Activated naive CD8-positive, alpha-beta T cell (primary cell): Measurements from ENCODE around the gene ZNF521.

ENCODE experiments used
- H3K27ac Mint-ChIP-seq: one replicate; pipeline ENCODE4 v1.8.0; 2021; ENCODE audit warnings: mixed read lengths
- H3K27me3 Mint-ChIP-seq: one replicate; pipeline ENCODE4 v1.8.0; 2021; ENCODE audit warnings: mixed read lengths
- H3K36me3 Mint-ChIP-seq: one replicate; pipeline ENCODE4 v1.8.0; 2021; ENCODE audit warnings: mixed read lengths
- H3K4me1 Mint-ChIP-seq: one replicate; pipeline ENCODE4 v1.8.0; 2021; ENCODE audit warnings: low read depth, mixed read lengths
- H3K4me3 Mint-ChIP-seq: one replicate; pipeline ENCODE4 v1.8.0; 2021; ENCODE audit warnings: mild to moderate bottlenecking, mixed read lengths
- H3K9me3 Mint-ChIP-seq: one replicate; pipeline ENCODE4 v1.8.0; 2021; ENCODE audit warnings: low read depth, mixed read lengths

The ZNF521 gene

GRCh38 chr18:25075331-25075730 lies 276.6 kb downstream of the ZNF521 start:
- Mint-ChIP-seq H3K27ac (no peak overlapping the region), H3K27me3 (no peaks in the 10 kb centered on the region), H3K4me3 (no peak overlapping the region), H3K9me3 (no peaks in the 10 kb centered on the region), H3K36me3 (no peaks in the 10 kb centered on the region), H3K4me1 (no peaks in the 10 kb centered on the region)

GRCh38 chr18:25074925-25075324 lies 277.0 kb downstream of the ZNF521 start:
- H3K27me3 Mint-ChIP-seq: no peaks in the 10 kb centered on the region

GRCh38 chr18:25072205-25072604 lies 279.8 kb downstream of the ZNF521 start:
- Mint-ChIP-seq H3K36me3 (no peaks in the 10 kb centered on the region), H3K27ac (no peak overlapping the region), H3K27me3 (no peaks in the 10 kb centered on the region), H3K4me1 (no peaks in the 10 kb centered on the region), H3K9me3 (no peaks in the 10 kb centered on the region), H3K4me3 (no peak overlapping the region)

More at GRCh38 chr18:25074925-25075324, 277.0 kb downstream of the ZNF521 start:
- no peak overlapping the region for H3K4me3 Mint-ChIP-seq
- H3K27ac Mint-ChIP-seq: no peak overlapping the region
- no peaks in the 10 kb centered on the region for H3K9me3 Mint-ChIP-seq
- H3K36me3 Mint-ChIP-seq: no peaks in the 10 kb centered on the region
- H3K4me1 Mint-ChIP-seq: no peaks in the 10 kb centered on the region

- Mint-ChIP-seq H3K27ac (no peak overlapping the region), H3K27me3 (no peaks in the 10 kb centered on the region), H3K4me3 (no peak overlapping the region), H3K4me1 (no peaks in the 10 kb centered on the region), H3K36me3 (no peaks in the 10 kb centered on the region), H3K9me3 (no peaks in the 10 kb centered on the region)
Observed at GRCh38 chr18:25067275-25068025, 284.5 kb downstream of the ZNF521 start.

- no peak overlapping the region for H3K27ac Mint-ChIP-seq
- no peaks in the 10 kb centered on the region for H3K36me3 Mint-ChIP-seq
- no peaks in the 10 kb centered on the region for H3K4me1 Mint-ChIP-seq
- no peak overlapping the region for H3K4me3 Mint-ChIP-seq
- H3K9me3 Mint-ChIP-seq: no peaks in the 10 kb centered on the region
- H3K27me3 Mint-ChIP-seq: no peaks in the 10 kb centered on the region
Observed at GRCh38 chr18:25066516-25066915, 285.4 kb downstream of the ZNF521 start.

- no peak overlapping the region for H3K27ac Mint-ChIP-seq
- no peaks in the 10 kb centered on the region for H3K9me3 Mint-ChIP-seq
- no peaks in the 10 kb centered on the region for H3K27me3 Mint-ChIP-seq
- H3K4me3 Mint-ChIP-seq: no peak overlapping the region
- no peaks in the 10 kb centered on the region for H3K4me1 Mint-ChIP-seq
- no peaks in the 10 kb centered on the region for H3K36me3 Mint-ChIP-seq
Observed at GRCh38 chr18:25062720-25063119, 289.2 kb downstream of the ZNF521 start.

- H3K4me3 Mint-ChIP-seq: no peak overlapping the region
- H3K27me3 Mint-ChIP-seq: no peaks in the 10 kb centered on the region
- H3K4me1 Mint-ChIP-seq: no peaks in the 10 kb centered on the region
- H3K9me3 Mint-ChIP-seq: no peaks in the 10 kb centered on the region
- no peak overlapping the region for H3K27ac Mint-ChIP-seq
- no peaks in the 10 kb centered on the region for H3K36me3 Mint-ChIP-seq
Observed at GRCh38 chr18:25061395-25061794, 290.6 kb downstream of the ZNF521 start.

- Mint-ChIP-seq H3K9me3 (no peaks in the 10 kb centered on the region), H3K27ac (no peak overlapping the region), H3K27me3 (no peaks in the 10 kb centered on the region), H3K36me3 (no peaks in the 10 kb centered on the region), H3K4me3 (no peak overlapping the region), H3K4me1 (no peaks in the 10 kb centered on the region)
Observed at GRCh38 chr18:25058521-25058920, 293.4 kb downstream of the ZNF521 start.

- no peaks in the 10 kb centered on the region for H3K27me3 Mint-ChIP-seq
- no peaks in the 10 kb centered on the region for H3K9me3 Mint-ChIP-seq
- no peaks in the 10 kb centered on the region for H3K36me3 Mint-ChIP-seq
- no peaks in the 10 kb centered on the region for H3K4me1 Mint-ChIP-seq
- no peak overlapping the region for H3K27ac Mint-ChIP-seq
- H3K4me3 Mint-ChIP-seq: no peak overlapping the region
Observed at GRCh38 chr18:25057491-25058050, 294.4 kb downstream of the ZNF521 start.

GRCh38 chr18:25056429-25056828 lies 295.5 kb downstream of the ZNF521 start:
- Mint-ChIP-seq H3K36me3 (no peaks in the 10 kb centered on the region), H3K27ac (no peak overlapping the region), H3K4me3 (no peak overlapping the region), H3K4me1 (no peaks in the 10 kb centered on the region), H3K9me3 (no peaks in the 10 kb centered on the region), H3K27me3 (no peaks in the 10 kb centered on the region)

- Mint-ChIP-seq H3K36me3 (no peaks in the 10 kb centered on the region), H3K27ac (no peak overlapping the region), H3K9me3 (no peaks in the 10 kb centered on the region), H3K4me3 (no peak overlapping the region), H3K4me1 (no peaks in the 10 kb centered on the region), H3K27me3 (no peaks in the 10 kb centered on the region)
Observed at GRCh38 chr18:25055076-25055475, 296.9 kb downstream of the ZNF521 start.

- H3K4me3 Mint-ChIP-seq: no peak overlapping the region
- H3K27ac Mint-ChIP-seq: no peak overlapping the region
- no peaks in the 10 kb centered on the region for H3K36me3 Mint-ChIP-seq
- no peaks in the 10 kb centered on the region for H3K27me3 Mint-ChIP-seq
- no peaks in the 10 kb centered on the region for H3K4me1 Mint-ChIP-seq
- H3K9me3 Mint-ChIP-seq: no peaks in the 10 kb centered on the region
Observed at GRCh38 chr18:25053466-25053865, 298.5 kb downstream of the ZNF521 start.

- no peaks in the 10 kb centered on the region for H3K27me3 Mint-ChIP-seq
- H3K9me3 Mint-ChIP-seq: no peaks in the 10 kb centered on the region
- no peak overlapping the region for H3K4me3 Mint-ChIP-seq
- no peaks in the 10 kb centered on the region for H3K4me1 Mint-ChIP-seq
- no peaks in the 10 kb centered on the region for H3K36me3 Mint-ChIP-seq
- no peak overlapping the region for H3K27ac Mint-ChIP-seq
Observed at GRCh38 chr18:25052511-25052921, 299.4 kb downstream of the ZNF521 start.

GRCh38 chr18:25050605-25051004 lies 301.4 kb downstream of the ZNF521 start:
- H3K9me3 Mint-ChIP-seq: no peaks in the 10 kb centered on the region
- H3K4me1 Mint-ChIP-seq: no peaks in the 10 kb centered on the region
- H3K36me3 Mint-ChIP-seq: no peaks in the 10 kb centered on the region
- no peak overlapping the region for H3K4me3 Mint-ChIP-seq
- no peak overlapping the region for H3K27ac Mint-ChIP-seq
- no peaks in the 10 kb centered on the region for H3K27me3 Mint-ChIP-seq

GRCh38 chr18:25047983-25048382 lies 304.0 kb downstream of the ZNF521 start:
- no peaks in the 10 kb centered on the region for H3K4me1 Mint-ChIP-seq
- H3K4me3 Mint-ChIP-seq: no peak overlapping the region
- H3K27ac Mint-ChIP-seq: no peak overlapping the region
- no peaks in the 10 kb centered on the region for H3K36me3 Mint-ChIP-seq
- no peaks in the 10 kb centered on the region for H3K9me3 Mint-ChIP-seq
- H3K27me3 Mint-ChIP-seq: no peaks in the 10 kb centered on the region

GRCh38 chr18:25047421-25047820 lies 304.5 kb downstream of the ZNF521 start:
- Mint-ChIP-seq H3K4me1 (no peaks in the 10 kb centered on the region), H3K9me3 (no peaks in the 10 kb centered on the region), H3K4me3 (no peak overlapping the region), H3K27me3 (peaks cover 2% of the 10 kb centered on the region), H3K27ac (no peak overlapping the region), H3K36me3 (no peaks in the 10 kb centered on the region)
